ENCODE data around the gene CA4.
"Not testable (repeated sequence)": the region's sequence is repeated elsewhere in the genome, so short reads cannot be mapped to it uniquely, and the experiment has no call there.

The CA4 gene

DNA sequence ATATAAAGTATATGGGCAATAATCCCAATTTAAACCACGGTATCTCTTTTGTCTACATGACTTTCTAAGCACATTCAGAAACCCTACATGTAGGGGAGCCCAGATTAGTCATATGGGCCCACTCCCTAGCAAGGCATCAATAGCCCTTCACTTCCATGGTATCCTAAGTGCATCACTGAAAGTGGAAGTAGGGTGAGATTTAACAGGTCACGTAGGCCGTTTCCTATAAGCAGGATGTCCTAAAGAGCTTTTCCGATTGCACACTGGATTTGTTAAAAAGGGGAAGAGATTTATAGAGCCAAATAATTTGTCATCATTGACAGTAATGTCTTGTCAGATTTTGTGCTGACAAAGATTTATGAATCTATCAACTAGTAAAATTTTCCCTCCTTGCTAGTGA, 39.0 kb downstream of the CA4 start:
- H3K27ac Mint-ChIP-seq: no peak overlapping the region
- H3K4me3 Mint-ChIP-seq: no peak overlapping the region
- DNase-seq: no peak
- no peaks in the 10 kb centered on the region for H3K9me3 Mint-ChIP-seq
- H3K27me3 Mint-ChIP-seq: no peaks in the 10 kb centered on the region
- ATAC-seq (replicated peaks): no peak
- H3K4me1 Mint-ChIP-seq: peaks cover 9 to 15% of the 10 kb centered on the region in 2 donors
- H3K36me3 Mint-ChIP-seq: peaks cover 27 to 41% of the 10 kb centered on the region in 2 donors

DNA sequence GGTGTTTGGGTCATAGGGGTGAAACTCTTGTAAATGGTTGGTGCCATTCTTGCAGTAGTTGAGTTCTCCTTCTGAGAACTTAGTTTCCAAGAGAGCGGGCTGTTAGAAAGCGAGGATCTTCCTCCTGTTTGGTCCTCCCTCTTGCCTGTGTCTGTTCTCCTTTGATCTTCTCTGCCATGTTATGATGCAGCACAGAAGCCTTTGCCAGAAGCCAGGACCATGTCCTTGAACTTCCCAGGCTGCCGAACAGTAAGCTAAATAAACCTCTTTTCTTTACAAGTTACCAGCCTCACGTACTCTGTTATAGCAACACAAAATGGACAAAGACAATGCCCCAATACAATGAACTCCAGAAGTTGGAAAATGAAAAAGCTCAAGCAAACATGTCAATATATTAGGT, 40.3 kb downstream of the CA4 start:
- Mint-ChIP-seq H3K36me3 (peaks cover 36 to 48% of the 10 kb centered on the region in 2 donors), H3K4me1 (peaks cover 9 to 15% of the 10 kb centered on the region in 2 donors)
- not testable (repeated sequence) for H3K27me3 Mint-ChIP-seq; H3K9me3 Mint-ChIP-seq; H3K4me3 Mint-ChIP-seq; ATAC-seq (replicated peaks); DNase-seq; H3K27ac Mint-ChIP-seq

DNA sequence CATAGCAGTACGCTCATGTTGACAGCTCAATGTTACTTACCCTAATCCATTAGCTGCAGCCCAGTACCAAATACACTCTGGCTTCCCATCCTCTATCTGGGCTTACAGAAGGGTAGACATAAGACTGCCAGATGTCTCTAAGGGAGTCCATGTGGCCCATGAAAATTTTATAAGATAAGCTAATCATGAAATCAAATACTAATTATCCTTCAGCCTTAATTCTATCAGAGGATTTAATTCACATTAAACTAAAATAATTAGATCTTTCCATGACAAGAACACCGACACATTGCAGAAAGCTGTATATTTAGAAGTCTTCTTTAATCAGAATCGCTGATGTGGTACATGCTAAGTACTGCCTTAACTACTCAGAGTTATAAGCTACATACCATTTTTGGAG, 43.3 kb downstream of the CA4 start:
- not testable (repeated sequence) for H3K9me3 Mint-ChIP-seq; H3K27ac Mint-ChIP-seq; H3K4me3 Mint-ChIP-seq; ATAC-seq (replicated peaks); DNase-seq; H3K4me1 Mint-ChIP-seq; H3K27me3 Mint-ChIP-seq
- H3K36me3 Mint-ChIP-seq: peaks cover 40 to 54% of the 10 kb centered on the region in 2 donors

DNA sequence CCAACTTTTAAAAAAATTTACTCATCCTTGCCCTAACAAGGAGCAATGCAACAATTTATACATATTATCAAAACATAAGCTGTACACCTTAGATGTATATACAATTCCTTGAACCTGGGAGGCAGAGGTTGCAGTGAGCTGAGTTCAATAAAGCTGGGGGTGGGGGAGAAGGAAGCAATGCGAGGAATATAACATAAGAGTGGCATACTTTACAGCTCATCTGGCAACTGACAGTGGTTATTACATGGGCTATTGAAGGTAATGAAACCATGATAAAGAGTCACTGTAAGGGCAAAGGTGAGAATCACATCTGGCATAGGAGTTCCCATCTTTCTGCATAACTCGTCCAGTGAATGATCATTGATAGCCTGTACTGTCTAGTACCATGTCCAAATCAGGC, 43.7 kb downstream of the CA4 start:
- no peak for ATAC-seq (replicated peaks)
- Mint-ChIP-seq H3K9me3 (no peaks in the 10 kb centered on the region), H3K27ac (no peak overlapping the region), H3K36me3 (peaks cover 40 to 58% of the 10 kb centered on the region in 2 donors), H3K27me3 (no peaks in the 10 kb centered on the region), H3K4me3 (no peak overlapping the region), H3K4me1 (no peaks in the 10 kb centered on the region)
- no peak for DNase-seq

DNA sequence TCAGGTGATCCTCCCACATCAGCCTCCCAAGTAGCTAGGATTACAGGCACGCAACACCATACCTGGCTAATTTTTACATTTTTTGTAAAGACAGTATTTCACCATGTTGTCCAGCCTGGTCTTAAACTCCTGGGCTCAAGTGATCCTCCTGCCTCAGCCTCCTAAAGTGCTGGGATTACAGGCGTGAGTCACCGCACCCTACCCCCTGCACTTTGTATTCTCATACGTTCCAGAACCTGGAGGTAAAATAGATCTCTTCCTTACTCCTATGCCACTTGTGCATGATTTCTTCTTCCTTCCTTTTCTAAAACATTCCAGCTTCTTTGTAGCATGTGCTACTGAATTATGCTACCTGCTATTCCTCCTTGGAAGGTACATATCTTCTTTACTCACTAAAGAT, 44.4 kb downstream of the CA4 start:
- H3K4me3 Mint-ChIP-seq; H3K27me3 Mint-ChIP-seq; H3K27ac Mint-ChIP-seq; H3K9me3 Mint-ChIP-seq; DNase-seq; ATAC-seq (replicated peaks); H3K4me1 Mint-ChIP-seq: not testable (repeated sequence)
- H3K36me3 Mint-ChIP-seq: peaks cover 35 to 58% of the 10 kb centered on the region in 2 donors

DNA sequence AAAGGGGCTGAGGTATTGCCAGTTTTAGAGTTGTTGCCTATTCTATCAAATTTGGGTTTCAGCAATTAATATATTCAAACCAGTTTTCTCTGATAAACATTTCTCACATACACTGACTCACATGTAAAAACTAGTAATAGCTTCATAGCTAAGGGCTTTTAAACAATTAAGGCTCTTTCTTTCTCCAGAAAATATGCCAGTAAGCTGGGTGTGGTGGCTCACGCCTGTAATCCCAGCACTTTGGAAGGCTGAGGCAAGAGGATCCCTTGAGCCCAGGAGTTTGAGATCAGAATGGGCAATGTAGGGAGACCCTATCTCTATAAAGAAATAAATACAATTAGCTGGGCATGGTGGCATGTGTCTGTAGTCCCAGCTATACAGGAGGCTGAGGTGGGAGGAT, 48.9 kb downstream of the CA4 start:
- ATAC-seq (replicated peaks); H3K9me3 Mint-ChIP-seq; H3K27me3 Mint-ChIP-seq; DNase-seq; H3K4me1 Mint-ChIP-seq; H3K4me3 Mint-ChIP-seq; H3K27ac Mint-ChIP-seq: not testable (repeated sequence)
- H3K36me3 Mint-ChIP-seq: peaks cover 21 to 46% of the 10 kb centered on the region in 2 donors

DNA sequence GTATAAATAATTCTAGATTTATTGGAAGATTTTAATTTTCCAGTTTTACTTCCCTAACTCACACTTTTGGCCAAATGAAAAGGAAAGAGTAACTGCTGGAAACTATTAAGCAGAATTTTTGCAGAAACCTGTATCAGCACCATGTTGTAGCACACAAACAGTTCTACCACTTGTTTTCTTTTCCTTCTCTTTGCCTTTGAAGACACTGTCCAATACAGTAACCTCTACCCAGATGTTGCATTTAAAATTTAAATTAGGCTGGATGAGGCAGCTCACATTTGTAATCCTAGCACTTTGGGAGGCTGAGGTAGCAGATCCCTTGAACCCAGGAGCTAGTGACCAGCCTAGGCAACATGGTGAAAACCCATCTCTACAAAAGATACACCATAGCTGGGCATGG, 56.0 kb downstream of the CA4 start:
- not testable (repeated sequence) for H3K27ac Mint-ChIP-seq; H3K36me3 Mint-ChIP-seq; H3K4me1 Mint-ChIP-seq; H3K4me3 Mint-ChIP-seq; H3K9me3 Mint-ChIP-seq; ATAC-seq (replicated peaks); H3K27me3 Mint-ChIP-seq; DNase-seq

DNA sequence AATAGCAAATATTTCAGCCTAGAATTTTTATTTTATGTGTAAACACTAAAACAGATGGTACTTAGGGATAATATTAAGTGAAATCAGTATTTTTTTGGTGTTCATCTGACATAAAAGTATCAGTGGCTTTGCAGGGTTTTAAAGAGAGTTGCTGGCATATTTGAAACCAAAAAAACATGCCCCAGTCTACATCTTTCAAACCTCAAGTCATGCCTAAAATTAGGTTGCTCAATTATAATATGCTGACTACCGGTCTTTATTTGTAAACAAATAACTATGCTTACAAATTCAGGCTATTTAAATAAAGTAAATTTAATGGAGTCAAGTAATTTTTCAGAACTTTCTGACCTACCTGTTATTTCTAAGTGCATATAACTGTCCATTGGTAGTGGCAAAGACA, 58.5 kb downstream of the CA4 start:
- not testable (repeated sequence) for H3K4me3 Mint-ChIP-seq; H3K36me3 Mint-ChIP-seq; H3K9me3 Mint-ChIP-seq; H3K27me3 Mint-ChIP-seq; ATAC-seq (replicated peaks); H3K4me1 Mint-ChIP-seq; DNase-seq; H3K27ac Mint-ChIP-seq

All from stimulated activated naive B cell treated with anti-CD40 and anti-IgM and Interleukin-4, amounts not matched to agents 10 μg/mL and 1 μg/mL and 100 μg/mL, for 72 hours (primary cell).